HL-60/S4 treated with retinoic acid at 250 ng/mL for 4 days and 3 days (cell line): ENCODE measurements around the gene KLK10.
"Not testable (repeated sequence)": the region's sequence is repeated elsewhere in the genome, so short reads cannot be mapped to it uniquely, and the experiment has no call there.

ENCODE experiments used
- in situ Hi-C: fragments of 300-500 bp; cut with MboI; formaldehyde crosslinking; loops from 2 replicates; pipeline ENCODE4 v1.7.0; 2022; ENCODE audit warnings: low sequenced_read_pairs

KLK10 gene

DNA sequence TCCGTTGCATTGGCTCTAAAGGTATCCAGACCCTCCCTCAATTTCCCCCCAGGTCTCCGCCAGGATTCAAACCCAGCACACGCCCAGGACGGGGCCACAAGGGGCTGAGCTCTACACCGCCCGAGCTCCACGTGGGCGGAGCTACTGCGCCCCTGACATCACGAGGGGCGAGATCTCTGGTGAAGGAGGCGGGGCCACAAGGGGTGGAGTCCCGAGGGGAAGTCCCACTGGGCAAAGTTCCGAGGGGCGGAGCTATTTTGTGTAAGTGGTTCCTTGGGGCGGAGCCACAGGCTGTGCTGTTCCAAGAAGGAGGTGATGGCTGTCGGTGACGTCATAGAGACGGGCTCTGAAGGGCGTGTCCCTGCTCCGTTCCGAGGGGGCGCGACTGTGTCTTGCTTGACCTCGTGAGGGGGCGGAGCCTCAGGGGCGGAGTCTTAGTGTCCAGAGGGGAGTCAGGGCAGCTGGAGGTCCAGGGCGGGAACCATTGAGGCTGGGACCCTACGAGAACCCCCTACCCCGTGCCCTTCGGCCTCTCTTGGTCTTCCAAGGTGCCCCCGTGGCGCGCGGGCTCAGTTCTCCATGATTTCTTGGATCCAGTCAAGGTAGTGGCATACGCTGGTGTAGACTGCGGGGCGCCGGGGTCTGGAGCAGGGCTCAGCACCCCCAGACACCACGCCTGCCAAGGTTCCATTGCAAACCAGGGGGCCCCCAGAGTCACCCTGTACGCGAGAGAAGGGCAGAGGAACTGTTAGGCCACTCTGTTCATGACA is 16.8 kb downstream of the KLK10 start:
- in situ Hi-C loops: no loop called here

DNA sequence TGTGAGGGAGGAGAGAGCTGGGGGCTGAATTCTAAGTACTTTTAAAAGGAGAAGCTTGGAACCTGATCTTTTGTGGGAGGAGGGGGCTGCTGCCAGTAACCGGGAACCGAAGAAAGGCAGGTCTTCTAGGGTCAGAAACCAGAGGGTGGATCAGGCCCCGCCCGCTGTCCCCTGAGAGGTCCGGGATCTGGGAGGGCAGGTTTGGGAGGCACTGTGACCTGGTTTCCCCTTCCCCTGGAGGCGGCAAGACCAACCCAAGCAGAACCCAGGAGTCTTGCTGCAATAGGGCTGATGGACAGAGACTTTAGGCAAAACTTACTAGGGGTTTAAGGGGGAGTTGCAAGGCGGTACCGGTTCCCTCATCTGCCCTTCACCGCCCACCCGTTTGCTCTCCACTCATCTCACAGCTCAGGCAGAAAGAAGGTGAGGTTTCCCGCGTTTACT is 17.4 kb downstream of the KLK10 start:
- in situ Hi-C loops: no loop called here

DNA sequence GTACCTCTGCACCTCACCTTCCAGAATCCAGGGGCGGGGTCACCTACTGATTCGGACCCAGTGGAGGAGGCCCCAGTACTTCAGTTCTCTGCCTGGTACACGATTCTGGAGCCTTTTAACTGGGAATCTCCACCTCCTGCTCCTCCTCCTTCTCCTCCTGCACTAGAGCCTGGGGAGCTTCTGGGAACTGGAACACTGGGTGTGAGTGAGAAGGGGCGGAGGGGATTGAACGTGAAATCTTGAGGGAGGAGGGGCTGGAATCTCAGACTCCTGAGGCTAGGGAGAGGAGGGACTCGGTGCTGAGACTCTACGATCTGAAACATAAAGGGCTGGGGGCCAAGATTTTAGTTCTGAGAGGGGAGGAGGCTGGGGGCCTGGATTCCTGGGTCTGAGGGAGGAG is 18.0 kb downstream of the KLK10 start, which contains the start of gene KLK8:
TSS of gene KLK8 (minus strand) at position 90 of the 400 bp plus-strand sequence. CDS start 437 bp downstream, outside the sequence.
- in situ Hi-C loops: no loop called here

DNA sequence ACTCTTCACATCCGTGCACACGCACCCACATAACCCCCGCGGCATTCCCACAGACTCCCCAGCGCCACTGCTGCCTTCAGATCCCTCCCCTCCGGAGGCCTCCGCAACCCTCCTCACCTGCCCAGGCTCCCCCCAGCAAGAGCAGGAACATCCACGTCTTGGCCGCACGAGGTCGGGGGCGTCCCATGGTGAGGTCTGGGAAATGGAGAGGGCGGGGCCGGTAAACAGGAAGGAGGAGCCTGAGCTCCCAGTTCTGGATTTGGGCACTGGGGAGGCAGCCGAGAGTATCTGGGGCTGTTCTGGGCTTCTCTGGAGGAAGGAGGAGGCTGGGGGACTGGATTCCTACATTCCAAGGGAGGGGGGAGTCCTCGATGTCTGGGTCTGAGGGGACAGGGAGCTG is 18.5 kb downstream of the KLK10 start:
- in situ Hi-C loops: no loop called here

DNA sequence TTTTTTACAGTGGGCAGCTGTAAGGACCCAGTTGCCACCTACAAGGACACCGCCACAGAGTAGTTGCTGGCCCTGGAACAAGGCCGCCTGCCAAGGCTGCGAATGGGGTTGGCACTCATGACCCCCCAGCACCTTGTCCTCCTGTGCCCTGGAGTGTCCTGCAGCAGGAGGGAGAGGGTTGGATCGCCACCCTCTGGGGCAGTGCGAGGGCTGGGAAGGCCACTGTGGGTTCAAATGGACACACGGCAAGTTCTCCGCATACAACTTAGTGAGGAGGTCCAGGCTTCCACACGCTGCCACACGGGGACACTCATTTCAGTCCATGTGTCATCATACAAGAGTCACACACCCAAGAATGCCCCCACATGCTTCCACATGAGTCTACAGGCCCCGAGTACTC is 19.1 kb downstream of the KLK10 start:
- in situ Hi-C loops: no loop called here

DNA sequence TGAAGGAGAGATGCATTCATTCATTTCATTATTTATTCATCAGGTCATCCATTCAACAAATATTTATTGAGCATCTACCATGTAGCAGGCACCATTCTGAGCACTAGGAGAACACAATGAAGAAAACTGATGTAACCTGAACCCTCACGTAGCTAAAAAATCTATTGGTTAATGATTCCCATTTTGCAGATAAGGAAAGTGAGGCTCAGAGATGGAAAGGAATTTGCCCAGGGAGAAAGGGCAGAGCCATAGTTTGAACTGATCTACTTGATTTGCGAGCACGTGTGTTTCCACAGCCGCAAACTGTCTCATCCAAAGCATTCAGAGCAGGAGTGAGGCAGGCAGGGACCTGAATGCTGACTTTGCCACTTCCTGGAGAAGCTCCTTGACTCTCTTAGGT is 20.8 kb downstream of the KLK10 start:
- in situ Hi-C loops: no loop called here

DNA sequence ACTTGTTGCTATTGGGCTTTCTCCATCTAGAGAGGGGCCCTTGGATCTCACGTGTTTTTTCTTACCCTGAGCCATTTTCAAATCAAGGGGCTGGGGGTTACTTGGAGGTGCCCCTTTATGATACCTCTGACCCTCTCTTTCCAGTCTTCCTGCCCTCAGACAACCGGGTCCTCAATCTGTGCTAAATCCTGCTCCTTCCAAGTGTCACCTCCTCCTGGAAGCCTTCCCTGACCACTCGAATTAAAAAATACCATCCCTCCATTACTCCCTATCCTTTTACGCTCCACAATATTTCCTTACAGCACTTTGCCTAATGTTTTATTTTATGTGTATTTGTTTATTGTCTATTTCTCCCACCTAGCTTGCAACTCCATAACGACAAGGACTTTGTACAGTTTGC is 21.4 kb downstream of the KLK10 start:
- in situ Hi-C loops: no loop called here

DNA sequence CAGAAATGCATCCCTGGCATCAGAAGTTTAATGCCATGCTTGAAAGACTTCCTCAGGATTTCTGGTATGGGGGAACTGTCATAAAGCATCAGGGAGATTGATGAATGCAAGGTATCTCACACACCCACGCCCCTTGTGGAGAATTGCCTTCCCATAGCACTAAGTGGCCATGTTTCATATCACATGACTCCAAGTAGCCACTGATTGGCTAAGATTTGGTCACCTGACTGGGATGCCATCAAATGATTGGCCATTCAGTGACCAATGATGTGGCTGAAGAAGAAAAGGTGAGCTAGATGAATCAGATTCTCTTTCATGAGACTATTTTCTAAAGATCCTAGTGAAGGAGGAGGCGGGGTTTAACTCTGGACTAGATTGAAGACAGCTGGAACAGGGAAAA is 25.4 kb downstream of the KLK10 start:
- in situ Hi-C loops: no loop called here

DNA sequence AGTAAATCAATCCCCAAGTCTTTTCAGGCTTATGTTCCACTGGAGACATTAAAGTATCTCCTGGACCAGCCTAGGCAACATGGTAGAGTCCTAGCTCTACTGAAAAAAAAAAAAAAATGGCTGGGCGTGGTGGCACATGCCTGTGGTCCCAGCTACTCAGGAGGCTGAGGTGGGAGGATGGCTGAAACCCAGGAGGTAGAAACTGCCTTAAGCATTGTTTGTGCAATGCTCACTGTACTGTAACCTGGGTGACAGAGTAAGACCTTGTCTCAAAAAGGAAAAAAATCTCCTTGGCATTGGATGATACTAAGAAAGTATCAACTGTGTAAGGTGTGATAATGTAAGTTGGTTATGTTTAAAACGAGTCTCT is 26.9 kb downstream of the KLK10 start:
- in situ Hi-C loops: no loop called here

DNA sequence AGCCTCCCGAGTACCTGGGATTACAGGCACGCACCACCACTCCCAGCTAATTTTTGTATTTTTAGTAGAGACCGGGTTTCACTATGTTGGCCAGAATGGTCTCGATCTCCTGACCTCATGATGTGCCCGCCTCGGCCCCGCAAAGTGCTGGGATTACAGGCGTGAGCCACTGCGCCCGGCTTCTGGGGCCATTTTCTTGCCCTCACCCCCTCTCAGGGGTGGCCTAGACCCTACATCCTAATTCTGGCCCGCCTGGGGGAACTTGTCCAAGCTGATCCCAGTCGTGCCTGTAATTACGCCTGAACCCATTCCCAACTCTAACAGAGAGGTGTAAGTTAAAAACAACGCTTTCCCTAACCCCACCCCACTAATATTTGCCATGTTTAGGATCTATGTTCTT is 35.1 kb downstream of the KLK10 start:
- in situ Hi-C loops: not testable (repeated sequence)

DNA sequence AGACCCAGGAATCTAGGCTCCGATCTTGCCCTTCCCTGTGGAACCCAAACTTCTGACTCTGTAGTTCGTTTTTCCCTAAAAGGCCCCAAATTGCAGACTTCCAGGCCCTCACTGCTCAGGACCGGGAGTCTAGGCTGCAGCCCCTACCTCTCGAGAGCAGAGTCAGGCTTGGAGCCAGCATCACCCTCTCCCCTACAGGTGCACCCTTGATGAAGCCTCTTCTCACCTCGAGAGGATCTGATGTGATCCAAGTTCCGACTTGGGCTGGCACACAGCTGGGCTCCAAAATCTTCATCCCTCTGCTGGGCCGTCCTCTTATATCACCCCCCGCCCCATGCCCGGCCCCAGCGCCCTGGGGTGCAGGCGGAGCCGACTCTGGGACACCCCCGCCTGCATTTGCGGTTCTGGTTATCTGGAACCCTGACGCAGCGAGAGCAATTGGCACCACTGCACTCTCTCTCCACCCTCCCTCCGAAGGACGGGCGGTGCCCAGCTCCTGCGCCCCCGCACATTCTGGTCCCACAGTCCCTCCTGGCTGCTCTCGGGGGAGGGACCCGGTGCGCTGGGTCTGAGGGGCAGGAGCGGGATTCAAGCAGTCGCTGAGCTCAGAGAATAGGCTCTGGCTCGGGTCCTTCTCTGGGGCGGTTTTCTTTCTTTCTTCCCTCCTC is 35.8 kb downstream of the KLK10 start, which contains the start of gene KLK7:
TSS of gene KLK7 (minus strand) at position 293 of the 668 bp plus-strand sequence. CDS start 1,518 bp downstream, outside the sequence.
- in situ Hi-C loops: no loop called here

DNA sequence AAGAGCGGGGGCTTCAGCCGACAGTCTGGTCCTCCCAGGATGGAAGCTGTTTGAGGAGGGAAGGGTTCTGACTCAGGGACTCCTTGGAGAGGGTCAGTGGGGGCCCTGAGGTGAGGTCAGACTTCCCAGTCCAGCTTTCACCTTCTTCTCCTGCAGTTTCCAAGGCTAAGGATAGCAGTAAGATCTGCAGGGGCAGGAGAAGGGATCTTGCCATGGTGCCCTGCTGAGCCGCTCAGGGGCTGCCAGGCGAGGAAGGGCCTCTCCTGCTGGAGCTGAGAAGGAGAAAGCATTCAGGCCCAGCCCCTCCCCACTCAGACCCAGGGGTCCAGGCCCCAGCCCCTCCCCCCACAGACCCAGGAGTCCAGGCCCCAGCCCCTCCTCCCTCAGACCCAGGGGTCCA is 37.3 kb downstream of the KLK10 start:
- in situ Hi-C loops: no loop called here

DNA sequence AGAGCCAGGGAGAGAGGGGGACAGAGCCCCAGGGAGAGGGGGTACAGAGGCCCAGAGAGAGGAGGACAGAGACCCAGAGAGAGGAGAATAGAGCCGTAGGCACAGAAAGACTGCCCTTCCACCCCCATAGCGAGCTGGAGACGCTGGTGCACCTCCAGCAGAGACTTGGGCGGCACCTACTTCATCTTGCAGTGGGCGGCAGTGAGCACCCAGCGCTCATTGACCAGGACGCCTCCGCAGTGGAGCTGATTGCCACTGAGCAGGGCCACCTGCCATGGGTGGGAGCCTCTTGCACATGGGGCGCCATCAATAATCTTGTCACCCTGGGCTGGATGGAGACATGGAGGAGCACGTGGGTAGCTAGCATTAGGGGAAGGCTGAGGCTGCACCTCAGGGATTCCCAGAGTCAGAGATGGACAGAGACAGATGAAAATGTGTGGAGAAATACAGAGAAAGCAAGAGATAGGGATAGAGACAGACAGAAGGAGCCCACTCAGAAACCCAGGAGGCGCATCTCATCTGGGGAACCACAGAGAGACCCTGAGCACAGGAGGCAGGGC is 37.8 kb downstream of the KLK10 start:
- in situ Hi-C loops: no loop called here

DNA sequence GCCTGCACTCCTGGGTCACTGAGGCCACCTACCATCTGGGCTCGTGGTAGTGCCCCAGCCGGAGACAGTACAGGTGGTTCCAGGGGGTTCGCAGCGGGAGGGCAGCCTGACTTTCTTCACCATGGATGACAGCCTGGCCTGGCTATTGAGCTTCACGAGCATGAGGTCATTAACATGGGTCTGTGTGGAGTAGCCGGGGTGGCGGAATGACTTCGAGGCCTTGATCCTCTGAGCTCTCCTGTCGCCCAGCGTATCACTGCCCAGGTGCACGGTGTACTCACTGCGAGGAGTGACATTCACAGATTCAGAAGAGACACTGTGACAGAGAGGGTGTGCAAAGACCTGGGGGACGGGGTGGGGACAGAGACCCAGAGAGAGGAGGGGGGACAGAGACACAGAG is 39.3 kb downstream of the KLK10 start:
- in situ Hi-C loops: no loop called here

DNA sequence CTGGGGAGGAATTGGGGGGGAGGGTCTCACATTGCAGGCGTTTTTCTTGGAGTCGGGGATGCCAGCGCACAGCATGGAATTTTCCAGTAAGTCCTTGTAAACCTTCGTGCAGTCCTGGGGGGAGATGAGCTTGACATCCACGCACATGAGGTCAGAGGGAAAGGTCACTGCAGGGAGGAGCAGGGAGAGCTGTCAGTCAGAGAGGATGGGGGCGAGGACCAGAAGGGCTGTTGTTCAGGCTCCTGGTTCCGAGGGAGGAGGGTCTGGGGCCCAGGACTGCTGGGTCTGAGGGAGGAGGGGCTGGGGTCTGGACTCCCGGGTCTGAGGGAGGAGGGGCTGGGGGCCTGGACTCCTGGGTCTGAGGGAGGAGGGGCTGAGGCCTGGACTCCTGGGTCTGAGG is 39.8 kb downstream of the KLK10 start:
- in situ Hi-C loops: no loop called here

DNA sequence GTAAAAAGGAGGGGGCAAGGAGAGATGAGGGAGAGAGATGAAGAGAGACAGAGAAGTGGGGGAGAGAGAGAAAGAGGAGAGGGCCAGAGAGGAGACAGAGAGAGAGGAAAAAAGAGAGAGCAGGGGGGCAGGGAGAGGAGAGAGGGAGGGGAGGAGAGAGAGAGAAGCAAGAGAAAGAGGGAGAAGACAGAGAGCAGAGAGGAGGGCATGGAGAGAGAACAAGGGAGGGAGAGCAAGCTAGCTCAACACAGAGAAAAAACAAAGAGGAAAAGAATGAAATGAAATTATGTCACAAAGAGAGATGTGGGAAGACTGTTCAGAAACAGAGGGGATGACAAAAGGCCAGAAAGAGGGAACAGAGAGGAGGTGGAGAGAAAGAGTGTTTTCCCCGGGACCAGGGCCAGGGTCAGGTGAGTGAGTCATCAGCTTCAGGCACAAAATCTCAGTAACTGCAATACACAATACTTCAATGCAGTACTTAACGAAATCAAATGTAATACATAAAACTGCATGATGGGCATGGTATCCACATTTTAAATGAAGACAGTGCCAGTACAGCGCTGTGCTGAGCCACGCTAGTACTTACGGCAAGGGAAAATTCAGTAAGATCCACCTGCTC is 40.6 kb downstream of the KLK10 start:
- in situ Hi-C loops: no loop called here

DNA sequence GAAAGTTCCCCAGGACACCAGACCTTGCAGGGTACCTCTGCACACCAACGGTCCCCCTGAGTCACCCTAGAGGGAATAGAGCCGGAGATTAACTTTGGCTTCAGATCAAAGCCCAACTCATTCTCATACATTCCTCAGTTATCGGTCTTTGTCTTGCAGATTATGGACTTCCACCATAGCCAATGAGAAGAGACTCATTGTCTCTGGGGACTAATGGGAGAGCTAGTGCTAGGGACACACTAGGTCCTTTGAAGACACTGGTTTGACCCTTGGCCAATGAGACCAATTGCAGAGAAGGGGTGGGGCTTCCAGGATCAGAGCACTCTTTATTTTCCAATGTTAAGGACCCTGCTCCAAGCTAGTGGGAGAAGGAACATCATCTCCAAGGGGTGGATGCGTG is 41.9 kb downstream of the KLK10 start:
- in situ Hi-C loops: no loop called here

DNA sequence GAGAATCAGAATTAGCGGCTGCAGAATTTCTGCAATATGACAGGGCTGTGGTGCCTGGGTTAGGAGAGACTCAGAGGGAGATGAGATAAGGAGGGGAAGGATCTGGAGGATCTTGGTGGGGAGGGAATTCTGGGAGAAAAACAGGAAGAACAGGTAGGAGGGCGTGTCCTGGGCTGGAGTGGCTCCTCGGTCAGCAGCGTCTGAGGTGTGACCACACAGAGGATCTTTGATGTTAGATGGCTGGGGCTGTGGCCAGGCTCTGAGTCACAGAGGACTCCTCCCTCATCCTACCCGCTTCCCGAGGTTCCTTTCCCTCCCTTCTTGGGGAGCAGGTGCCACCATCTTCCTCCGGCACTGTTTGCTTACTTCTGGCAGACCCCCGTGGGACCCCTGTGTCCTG is 43.7 kb downstream of the KLK10 start:
- in situ Hi-C loops: no loop called here

DNA sequence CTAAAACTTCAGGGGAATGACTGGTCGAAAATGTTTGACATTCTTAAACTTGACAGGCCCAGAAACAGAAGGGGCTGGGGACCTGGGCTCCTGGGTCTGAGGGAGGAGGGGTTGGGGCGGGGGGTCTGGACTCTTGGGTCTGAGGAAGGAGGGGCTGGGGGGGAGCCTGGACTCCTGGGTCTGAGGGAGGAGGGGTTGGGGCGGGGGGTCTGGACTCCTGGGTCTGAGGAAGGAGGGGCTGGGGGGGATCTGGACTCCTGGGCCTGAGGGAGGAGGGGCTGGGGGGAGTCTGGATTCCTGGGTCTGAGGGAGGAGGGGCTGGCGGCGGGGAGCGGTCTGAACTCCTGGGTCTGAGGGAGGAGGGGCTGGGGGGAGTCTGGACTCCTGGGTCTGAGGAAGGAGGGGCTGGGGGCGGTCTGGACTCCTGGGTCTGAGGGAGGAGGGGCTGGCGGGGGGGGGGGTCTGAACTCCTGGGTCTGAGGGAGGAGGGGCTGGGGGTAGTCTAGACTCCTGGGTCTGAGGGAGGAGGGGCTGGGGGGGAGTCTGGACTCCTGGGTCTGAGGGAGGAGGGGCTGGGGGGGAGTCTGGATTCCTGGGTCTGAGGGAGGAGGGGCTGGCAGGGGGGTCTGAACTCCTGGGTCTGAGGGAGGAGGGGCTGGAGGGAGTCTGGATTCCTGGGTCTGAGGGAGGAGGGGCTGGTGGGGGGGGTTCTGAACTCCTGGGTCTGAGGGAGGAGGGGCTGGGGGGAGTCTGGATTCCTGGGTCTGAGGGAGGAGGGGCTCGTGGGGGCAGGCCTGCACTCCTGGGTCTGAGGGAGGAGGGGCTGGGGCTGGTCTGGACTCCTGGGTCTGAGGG is 44.6 kb downstream of the KLK10 start:
- in situ Hi-C loops: no loop called here

DNA sequence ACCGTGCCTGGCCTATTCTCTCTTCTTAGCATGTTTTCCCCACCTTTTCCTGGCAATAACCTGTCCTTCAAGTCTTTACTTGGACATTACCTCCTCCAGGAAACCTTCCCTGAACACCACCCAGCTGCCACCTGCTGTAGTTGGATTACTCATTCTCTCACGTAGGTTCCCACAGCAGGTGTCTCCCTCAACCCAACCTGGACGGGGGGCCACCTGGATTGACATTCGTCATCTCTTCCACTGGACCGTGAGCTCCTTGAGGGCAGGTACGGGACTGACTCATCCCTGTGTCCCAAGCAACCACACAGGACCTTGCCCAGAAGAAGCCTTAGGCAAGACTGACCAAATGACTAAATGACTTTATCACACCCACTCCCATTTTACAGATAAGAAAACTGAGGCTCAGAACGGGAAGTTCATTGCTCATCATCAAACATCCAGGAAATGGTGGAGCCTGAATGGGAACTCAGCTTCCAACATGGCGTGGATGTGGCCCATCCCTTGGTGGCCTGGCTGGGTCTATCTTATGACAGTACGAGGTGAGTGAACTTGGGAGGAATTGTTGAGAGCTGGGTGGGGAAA is 46.6 kb downstream of the KLK10 start:
- in situ Hi-C loops: no loop called here
